Ishikawa (cell line): ENCODE data around the gene RHBDF2.

Source experiments
- EP300 ChIP-seq: IDR thresholded peaks from 2 replicates; pipeline ENCODE4 v1.6.1; 2012; ENCODE audit warnings: borderline replicate concordance
- FOXM1 ChIP-seq: IDR thresholded peaks from 2 replicates; pipeline ENCODE4 v1.6.1; 2012; ENCODE audit warnings: low read depth, borderline replicate concordance
- REST ChIP-seq: IDR thresholded peaks from 2 replicates; pipeline ENCODE4 v1.6.1; 2012; ENCODE audit warnings: low read depth, mild to moderate bottlenecking
- TAF1 ChIP-seq: IDR thresholded peaks from 2 replicates; pipeline ENCODE4 v1.6.1; 2012; ENCODE audit warnings: low read depth, mild to moderate bottlenecking

- no peak for TF ChIP-seq FOXM1
- no peak for TF ChIP-seq EP300
- no peak for TF ChIP-seq REST
- TF ChIP-seq TAF1: no peak
These were observed 41.3 kb upstream of the RHBDF2 start for GRCh38 chr17:76542566-76542971.
